ENCODE results near the gene PLPP4. TPM values are rescaled to one million over a fixed set of nuclear protein-coding genes. Genes with fewer than 3 reads are reported as not detected.

PLPP4 gene
- total and polyA plus RNA-seq, 2 donors (not counting 3 experiments of a cell fraction or from before 2014, with no cell fraction given), result 15.5 to 36.4 TPM

- no peak overlapping the region for H3K27ac ChIP-seq (ENCODE audit: insufficient read depth, low read depth, low read length)
- H3K9ac ChIP-seq (replicated peaks; ENCODE audit: extremely low read depth, insufficient read depth, low read length), result no peak overlapping the region
- intact Hi-C loops (cut with micrococcal nuclease), result loop anchor here (1.0 to 5.0 kb wide), 3 partner anchors 178 to 378 kb away; no protein-coding TSS in a partner anchor
- FAIRE-seq (peak; percentile 15), DNase-seq (ENCODE audit: low read depth, low spot score) (peak; percentile 47)
- dilution Hi-C loops (cut with MboI; ENCODE audit: extremely low pct_ligation_motif_present, low sequenced_read_pairs), result no loop called here
- no peak overlapping the region for H3K4me3 ChIP-seq (replicated peaks in 1 of 3; ENCODE audit: insufficient read depth in 1 of 3, low read depth in 1 of 3, low read length in 3 of 3)
- no peaks in the 10 kb centered on the region for H3K9me3 ChIP-seq (replicated peaks; ENCODE audit: control insufficient read depth, insufficient read depth, low read length)
- ChIA-PET POLR2A (no interaction called here), CTCF (interaction anchor here (0.6 to 1.6 kb wide), 17 partner anchors 10 to 380 kb away, joined by 3 to 20 read pairs (median 4); no protein-coding TSS in a partner anchor)
- no peak overlapping the region for H3K4me2 ChIP-seq (ENCODE audit: insufficient read depth, low read length)
- peaks cover 5% of the 10 kb centered on the region for H3K4me1 ChIP-seq (ENCODE audit: control insufficient read depth, extremely low read depth, insufficient read depth, low read length)
- H3K9me1 ChIP-seq (replicated peaks; ENCODE audit: control insufficient read depth, extremely low read depth, insufficient read depth, low read length), result no peaks in the 10 kb centered on the region
- no peak overlapping the region for H2AFZ ChIP-seq (ENCODE audit: low read depth, low read length)
- no peaks in the 10 kb centered on the region for H3K36me3 ChIP-seq (ENCODE audit: control insufficient read depth in 2 of 2, extremely low read depth in 1 of 2, insufficient read depth in 2 of 2, low read length in 2 of 2)
- no peaks in the 10 kb centered on the region for H4K20me1 ChIP-seq (replicated peaks; ENCODE audit: control insufficient read depth, extremely low read depth, insufficient read depth, low read length)
- H3K79me2 ChIP-seq (ENCODE audit: control insufficient read depth, insufficient read depth, low read length), result no peaks in the 10 kb centered on the region
- H3K27me3 ChIP-seq (ENCODE audit: control insufficient read depth in 2 of 2, insufficient read depth in 2 of 2, low read length in 2 of 2), result no peaks in the 10 kb centered on the region
- TF ChIP-seq FOS (IDR thresholded peaks at IDR 0.05; ENCODE audit: borderline replicate concordance, insufficient read depth, low read length), result no peak
- TF ChIP-seq CTCF (IDR thresholded peaks at IDR 0.05; ENCODE audit: extremely low read depth in 1 of 2, insufficient read depth in 1 of 2, low read depth in 1 of 2, low read length in 2 of 2), result peak; percentile 51 to 71
- BruUV-seq (replicated peaks), result no TSS peak
These were observed 144.0 kb downstream of the PLPP4 start for GRCh38 chr10:120600871-120601649.

- Histone ChIP-seq H3K27ac (ENCODE audit: insufficient read depth, low read depth, low read length) (no peak overlapping the region), H3K4me1 (ENCODE audit: control insufficient read depth, extremely low read depth, insufficient read depth, low read length) (peaks cover 5% of the 10 kb centered on the region), H3K79me2 (ENCODE audit: control insufficient read depth, insufficient read depth, low read length) (no peaks in the 10 kb centered on the region), H3K4me3 (replicated peaks in 1 of 3; ENCODE audit: insufficient read depth in 1 of 3, low read depth in 1 of 3, low read length in 3 of 3) (no peak overlapping the region), H3K36me3 (ENCODE audit: control insufficient read depth in 2 of 2, extremely low read depth in 1 of 2, insufficient read depth in 2 of 2, low read length in 2 of 2) (no peaks in the 10 kb centered on the region), H2AFZ (ENCODE audit: low read depth, low read length) (no peak overlapping the region), H3K27me3 (ENCODE audit: control insufficient read depth in 2 of 2, insufficient read depth in 2 of 2, low read length in 2 of 2) (no peaks in the 10 kb centered on the region), H3K9me3 (replicated peaks; ENCODE audit: control insufficient read depth, insufficient read depth, low read length) (no peaks in the 10 kb centered on the region), H3K4me2 (ENCODE audit: insufficient read depth, low read length) (no peak overlapping the region), H4K20me1 (replicated peaks; ENCODE audit: control insufficient read depth, extremely low read depth, insufficient read depth, low read length) (no peaks in the 10 kb centered on the region), H3K9me1 (replicated peaks; ENCODE audit: control insufficient read depth, extremely low read depth, insufficient read depth, low read length) (no peaks in the 10 kb centered on the region), H3K9ac (replicated peaks; ENCODE audit: extremely low read depth, insufficient read depth, low read length) (no peak overlapping the region)
- no TSS peak for BruUV-seq (replicated peaks)
- ChIA-PET CTCF (interaction anchor here (1.3 to 1.6 kb wide), 2 partner anchors 84 to 380 kb away, joined by 3 to 6 read pairs; no protein-coding TSS in a partner anchor), POLR2A (no interaction called here)
- DNase-seq (ENCODE audit: low read depth, low spot score), result no peak
- dilution Hi-C loops (cut with MboI; ENCODE audit: extremely low pct_ligation_motif_present, low sequenced_read_pairs) (no loop called here), intact Hi-C loops (cut with micrococcal nuclease) (loop anchor here (1.0 to 5.0 kb wide), 3 partner anchors 179 to 379 kb away; no protein-coding TSS in a partner anchor)
- no peak for FAIRE-seq
- TF ChIP-seq CTCF (IDR thresholded peaks at IDR 0.05; ENCODE audit: extremely low read depth in 1 of 2, insufficient read depth in 1 of 2, low read depth in 1 of 2, low read length in 2 of 2) (no peak), EZH2 (IDR thresholded peaks at IDR 0.05; ENCODE audit: borderline replicate concordance, low read depth, low read length, severe bottlenecking) (no peak), FOS (IDR thresholded peaks at IDR 0.05; ENCODE audit: borderline replicate concordance, insufficient read depth, low read length) (no peak), GATA2 (IDR thresholded peaks at IDR 0.05; ENCODE audit: insufficient read depth, insufficient read length, low read depth, low read length) (no peak), JUN (IDR thresholded peaks at IDR 0.05; ENCODE audit: borderline replicate concordance, insufficient read depth, insufficient read length, low read depth) (no peak), POLR2AphosphoS5 (IDR thresholded peaks at IDR 0.05; ENCODE audit: insufficient read depth, low read depth, low read length) (no peak), POLR2A (IDR thresholded peaks at IDR 0.05; ENCODE audit: low read depth, low read length) (no peak), MYC (IDR thresholded peaks at IDR 0.05; ENCODE audit: low read depth, low read length) (no peak), MAX (IDR thresholded peaks at IDR 0.05; ENCODE audit: insufficient read depth, insufficient read length) (no peak)
These were observed 145.0 kb downstream of the PLPP4 start for GRCh38 chr10:120601999-120602398.
